Liver (tissue), 9 donors: ENCODE data around the gene PLA2G4B. TPM values are rescaled to one million over a fixed set of nuclear protein-coding genes. Genes with fewer than 3 reads are reported as not detected.

Experiments
- DNase-seq: peaks from one replicate; pipeline ENCODE4 v3.0.0-alpha.2; 2017; ENCODE audit warnings: low spot score
- H3K27ac ChIP-seq, 2 donors: one replicate each; pipeline ENCODE4 v1.7.0; 2013; ENCODE audit warnings: inconsistent platforms in 2 of 2, low read length in 2 of 2, control low read depth in 1 of 2, low read depth in 1 of 2, mild to moderate bottlenecking in 1 of 2
- H3K27me3 ChIP-seq, 4 donors: one replicate each; pipeline versions ENCODE4 v1.6.1 to v1.7.0; 2013; ENCODE audit warnings: low read length in 3 of 4, inconsistent platforms in 1 of 4, mild to moderate bottlenecking in 1 of 4, moderate library complexity in 1 of 4; ENCODE audit not compliant: control insufficient read depth in 4 of 4, insufficient read depth in 4 of 4
- H3K36me3 ChIP-seq, 4 donors: one replicate each; pipeline versions ENCODE4 v1.6.1 to v1.7.0; 2013; ENCODE audit warnings: low read length in 3 of 4, mild to moderate bottlenecking in 3 of 4, low read depth in 1 of 4, moderate library complexity in 1 of 4; ENCODE audit not compliant: control insufficient read depth in 4 of 4, insufficient read depth in 3 of 4
- H3K4me1 ChIP-seq, 4 donors: one replicate each; pipeline versions ENCODE4 v1.6.1 to v1.7.0; 2013; ENCODE audit warnings: low read length in 3 of 4, mild to moderate bottlenecking in 3 of 4, moderate library complexity in 1 of 4; ENCODE audit not compliant: control insufficient read depth in 4 of 4, insufficient read depth in 4 of 4
- H3K4me3 ChIP-seq, 3 donors: one replicate each; pipeline versions ENCODE4 v1.6.1 to v1.7.0; 2013; ENCODE audit warnings: low read length in 3 of 3, control low read depth in 1 of 3, low read depth in 1 of 3, mild to moderate bottlenecking in 1 of 3
- H3K9ac ChIP-seq, 2 donors: one replicate each; pipeline ENCODE4 v1.7.0; 2013; ENCODE audit warnings: low read length in 2 of 2, mild to moderate bottlenecking in 2 of 2, moderate library complexity in 2 of 2, control low read depth in 1 of 2, low read depth in 1 of 2
- H3K9me3 ChIP-seq, 4 donors: one replicate each; pipeline versions ENCODE4 v1.6.1 to v1.7.0; 2013; ENCODE audit warnings: low read length in 3 of 4; ENCODE audit not compliant: control insufficient read depth in 4 of 4
- FOXA2 ChIP-seq: IDR thresholded peaks from 2 replicates; pipeline ENCODE4 v1.6.1; 2016; ENCODE audit warnings: antibody characterized with exemption
- GABPA ChIP-seq, 2 donors: IDR thresholded peaks in 1 of 2; conservative IDR thresholded peaks in 1 of 2; 2 replicates each; pipeline ENCODE4 v1.6.1; 2016; ENCODE audit warnings: antibody characterized with exemption in 2 of 2, mild to moderate bottlenecking in 1 of 2, moderate library complexity in 1 of 2
- HNF4A ChIP-seq, 2 donors: conservative IDR thresholded peaks; 2 replicates each; pipeline ENCODE4 v1.6.1; 2016; ENCODE audit warnings: antibody characterized with exemption in 2 of 2, mild to moderate bottlenecking in 2 of 2
- HNF4G ChIP-seq: IDR thresholded peaks from 2 replicates; pipeline ENCODE4 v1.6.1; 2016; ENCODE audit warnings: antibody characterized with exemption
- JUND ChIP-seq, 2 donors: IDR thresholded peaks; 2 replicates each; pipeline ENCODE4 v1.6.1; 2016; ENCODE audit warnings: antibody characterized with exemption in 2 of 2
- NR2F2 ChIP-seq: IDR thresholded peaks from 2 replicates; pipeline ENCODE4 v1.6.1; 2016; ENCODE audit warnings: antibody characterized with exemption
- RXRA ChIP-seq, 2 donors: IDR thresholded peaks; 2 replicates each; pipeline ENCODE4 v1.6.1; 2017 to 2018; ENCODE audit warnings: antibody characterized with exemption in 2 of 2, mild to moderate bottlenecking in 1 of 2
- SP1 ChIP-seq: IDR thresholded peaks from 2 replicates; pipeline ENCODE4 v1.6.1; 2018; ENCODE audit warnings: antibody characterized with exemption, mild to moderate bottlenecking
- TAF1 ChIP-seq: conservative IDR thresholded peaks from 2 replicates; pipeline ENCODE4 v1.6.1; 2016; ENCODE audit warnings: antibody characterized with exemption, mild to moderate bottlenecking
- WGBS: extraction: QIAGEN DNeasy Blood & Tissue Kit; methylation state at CpG from one replicate; pipeline ENCODE4 v1.1.7; 2013; 5-methylcytosine and 5-hydroxymethylcytosine counted together
- polyA plus RNA-seq, 2 donors: library from polyadenylated mRNA; stranded (reverse) in 1 of 2; unstranded in 1 of 2; fragments of 200-250 nt in 1 of 2; fragments of >200 nt in 1 of 2; fragmentation: Nextera tagmentation in 1 of 2; extraction: Ambion mirVana in 1 of 2; gene quantifications; one replicate each; pipeline versions ENCODE4 v1.2.1 to v1.2.3, GENCODE V29; 2013 to 2015
- total RNA-seq, 2 donors: library from RNA; depleted of rRNA; stranded (reverse); fragments of >200 nt; gene quantifications; one replicate each; pipeline ENCODE4 v1.2.3, GENCODE V29; 2014
- TF ChIP-seq, protein P1 (sequence below): IDR thresholded peaks from 2 replicates; pipeline ENCODE4 v1.6.1; 2016; ENCODE audit warnings: antibody characterized with exemption, mild to moderate bottlenecking
- TF ChIP-seq, protein P2 (sequence below): IDR thresholded peaks from 2 replicates; pipeline ENCODE4 v1.6.1; 2016; ENCODE audit warnings: antibody characterized with exemption
- TF ChIP-seq, protein P3 (sequence below): IDR thresholded peaks from 2 replicates; pipeline ENCODE4 v1.6.1; 2016; ENCODE audit warnings: antibody characterized with exemption
- donor health status: healthy.
- donor health status: healthy.
- donor health status: healthy.
- donor health status: healthy.
- donor health status: healthy.

The PLA2G4B gene
- total and polyA plus RNA-seq, 4 donors, result 0.33 to 3.6 (median 2.3) TPM

DNA sequence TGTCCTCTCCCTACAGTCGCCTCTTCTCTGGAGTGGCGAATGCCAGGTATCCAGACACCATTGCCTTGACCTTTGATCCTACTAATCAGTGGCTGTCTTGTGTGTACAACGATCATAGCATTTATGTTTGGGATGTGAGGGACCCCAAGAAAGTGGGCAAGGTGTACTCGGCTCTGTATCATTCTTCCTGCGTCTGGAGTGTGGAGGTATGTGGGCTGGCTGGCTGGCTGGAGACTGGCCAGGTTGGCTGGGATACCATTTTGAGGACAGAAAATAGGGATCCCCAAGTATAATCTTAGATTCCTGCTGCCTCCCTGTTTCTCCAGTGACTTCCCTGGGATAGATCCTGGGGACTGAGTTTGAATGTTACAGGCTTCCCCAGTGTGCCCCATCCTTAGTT lies 24.1 kb upstream of the PLA2G4B start:
- 89% methylated on average over 5 of the region's 5 CpGs for WGBS
- H3K27me3 ChIP-seq, result no peaks in the 10 kb centered on the region
- TF ChIP-seq, protein P1, sequence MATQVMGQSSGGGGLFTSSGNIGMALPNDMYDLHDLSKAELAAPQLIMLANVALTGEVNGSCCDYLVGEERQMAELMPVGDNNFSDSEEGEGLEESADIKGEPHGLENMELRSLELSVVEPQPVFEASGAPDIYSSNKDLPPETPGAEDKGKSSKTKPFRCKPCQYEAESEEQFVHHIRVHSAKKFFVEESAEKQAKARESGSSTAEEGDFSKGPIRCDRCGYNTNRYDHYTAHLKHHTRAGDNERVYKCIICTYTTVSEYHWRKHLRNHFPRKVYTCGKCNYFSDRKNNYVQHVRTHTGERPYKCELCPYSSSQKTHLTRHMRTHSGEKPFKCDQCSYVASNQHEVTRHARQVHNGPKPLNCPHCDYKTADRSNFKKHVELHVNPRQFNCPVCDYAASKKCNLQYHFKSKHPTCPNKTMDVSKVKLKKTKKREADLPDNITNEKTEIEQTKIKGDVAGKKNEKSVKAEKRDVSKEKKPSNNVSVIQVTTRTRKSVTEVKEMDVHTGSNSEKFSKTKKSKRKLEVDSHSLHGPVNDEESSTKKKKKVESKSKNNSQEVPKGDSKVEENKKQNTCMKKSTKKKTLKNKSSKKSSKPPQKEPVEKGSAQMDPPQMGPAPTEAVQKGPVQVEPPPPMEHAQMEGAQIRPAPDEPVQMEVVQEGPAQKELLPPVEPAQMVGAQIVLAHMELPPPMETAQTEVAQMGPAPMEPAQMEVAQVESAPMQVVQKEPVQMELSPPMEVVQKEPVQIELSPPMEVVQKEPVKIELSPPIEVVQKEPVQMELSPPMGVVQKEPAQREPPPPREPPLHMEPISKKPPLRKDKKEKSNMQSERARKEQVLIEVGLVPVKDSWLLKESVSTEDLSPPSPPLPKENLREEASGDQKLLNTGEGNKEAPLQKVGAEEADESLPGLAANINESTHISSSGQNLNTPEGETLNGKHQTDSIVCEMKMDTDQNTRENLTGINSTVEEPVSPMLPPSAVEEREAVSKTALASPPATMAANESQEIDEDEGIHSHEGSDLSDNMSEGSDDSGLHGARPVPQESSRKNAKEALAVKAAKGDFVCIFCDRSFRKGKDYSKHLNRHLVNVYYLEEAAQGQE, result no peak
- no peak for TF ChIP-seq RXRA (IDR thresholded peaks at IDR 0.05)
- H3K36me3 ChIP-seq, result peaks cover 3 to 41% (median 12%) of the 10 kb centered on the region in 4 donors
- DNase-seq, result no peak
- H3K9ac ChIP-seq, result no peak overlapping the region
- no peaks in the 10 kb centered on the region for H3K4me1 ChIP-seq
- no peak overlapping the region for H3K27ac ChIP-seq
- no peak overlapping the region for H3K4me3 ChIP-seq
- no peaks in the 10 kb centered on the region for H3K9me3 ChIP-seq

DNA sequence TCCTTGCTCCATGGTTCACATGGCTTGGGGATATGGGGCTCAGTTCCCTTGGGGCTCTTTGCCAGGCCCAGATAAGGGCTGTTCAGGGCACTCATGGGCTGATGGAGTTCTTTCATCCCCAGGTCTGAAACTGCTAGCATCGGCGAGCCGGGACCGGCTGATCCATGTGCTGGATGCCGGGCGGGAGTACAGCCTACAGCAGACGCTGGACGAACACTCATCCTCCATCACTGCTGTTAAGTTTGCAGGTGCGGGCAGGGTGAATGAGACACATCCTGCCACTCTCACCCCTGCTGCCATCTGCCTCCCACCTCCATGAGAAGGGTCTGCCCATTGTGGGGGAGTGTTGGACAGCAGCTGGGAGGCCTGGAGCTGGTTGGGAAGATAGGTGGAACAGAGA lies 21.9 kb upstream of the PLA2G4B start:
- Histone ChIP-seq H3K9me3 (no peaks in the 10 kb centered on the region), H3K4me3 (no peak overlapping the region), H3K27ac (no peak overlapping the region), H3K36me3 (peaks cover 3 to 52% (median 14%) of the 10 kb centered on the region in 4 donors), H3K27me3 (no peaks in the 10 kb centered on the region), H3K9ac (no peak overlapping the region), H3K4me1 (no peaks in the 10 kb centered on the region)
- WGBS, result 97% methylated on average over 9 of the region's 9 CpGs
- DNase-seq, result no peak
- TF ChIP-seq TAF1, result no peak
- no peak for TF ChIP-seq SP1
- TF ChIP-seq NR2F2, result no peak
- TF ChIP-seq JUND (IDR thresholded peaks at IDR 0.05), result no peak
- TF ChIP-seq HNF4A (conservative IDR thresholded peaks at IDR 0.05), result no peak
- TF ChIP-seq, protein P1, result no peak
- no peak for TF ChIP-seq HNF4G
- TF ChIP-seq, protein P2, sequence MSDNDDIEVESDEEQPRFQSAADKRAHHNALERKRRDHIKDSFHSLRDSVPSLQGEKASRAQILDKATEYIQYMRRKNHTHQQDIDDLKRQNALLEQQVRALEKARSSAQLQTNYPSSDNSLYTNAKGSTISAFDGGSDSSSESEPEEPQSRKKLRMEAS, result no peak
- TF ChIP-seq, protein P3, sequence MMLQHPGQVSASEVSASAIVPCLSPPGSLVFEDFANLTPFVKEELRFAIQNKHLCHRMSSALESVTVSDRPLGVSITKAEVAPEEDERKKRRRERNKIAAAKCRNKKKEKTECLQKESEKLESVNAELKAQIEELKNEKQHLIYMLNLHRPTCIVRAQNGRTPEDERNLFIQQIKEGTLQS, result no peak
- TF ChIP-seq FOXA2, result no peak
- TF ChIP-seq GABPA (IDR thresholded peaks at IDR 0.05 in 1 of 2, conservative IDR thresholded peaks at IDR 0.05 in 1 of 2), result no peak
